ENCODE measurements around the gene KIAA0408.
A peak's percentile ranks its signal among the peaks of the same experiment; 100 is the strongest.
"Not testable (repeated sequence)": the region's sequence is repeated elsewhere in the genome, so short reads cannot be mapped to it uniquely, and the experiment has no call there.

KIAA0408 gene

DNA sequence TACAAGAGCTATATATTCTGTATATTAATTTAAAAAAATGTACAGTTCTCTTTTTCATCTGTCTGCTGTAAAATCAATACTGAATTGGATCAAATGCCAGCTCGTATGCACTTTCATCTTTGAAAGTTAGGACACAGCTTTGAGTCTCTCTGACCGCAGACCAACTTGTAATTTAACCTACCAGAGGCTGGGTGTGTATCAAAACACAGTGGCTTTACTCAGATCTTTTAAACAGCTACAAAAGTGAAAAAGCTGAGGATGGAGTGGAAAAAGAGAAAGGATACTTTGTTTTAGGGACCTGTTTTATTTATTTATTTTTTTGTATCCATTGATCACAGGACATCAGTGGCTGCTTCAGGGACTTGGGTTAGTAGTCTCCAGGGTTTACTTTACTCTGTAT lies 44.1 kb downstream of the KIAA0408 start:
- DNase-seq (ENCODE audit: low read depth, low spot score) = no peak
- no peaks in the 10 kb centered on the region for H3K27me3 ChIP-seq (ENCODE audit: insufficient read depth, insufficient read length)
- H3K36me3 ChIP-seq (ENCODE audit: insufficient read depth, insufficient read length, low read length) = no peaks in the 10 kb centered on the region
- no peak overlapping the region for H3K4me3 ChIP-seq (ENCODE audit: insufficient read length, low read depth)
- no peaks in the 10 kb centered on the region for H3K4me1 ChIP-seq (ENCODE audit: insufficient read depth, insufficient read length)
- TF ChIP-seq ZNF274 (IDR thresholded peaks at IDR 0.05; ENCODE audit: low read depth, low read length) (no peak), SUZ12 (IDR thresholded peaks at IDR 0.05; ENCODE audit: extremely low read depth, insufficient read depth, insufficient read length) (no peak), YY1 (IDR thresholded peaks at IDR 0.05; ENCODE audit: insufficient read depth, insufficient read length) (no peak)
- H3K9me3 ChIP-seq (ENCODE audit: insufficient read depth, low read length) = no peaks in the 10 kb centered on the region
- H3K9ac ChIP-seq (ENCODE audit: insufficient read length, low read depth) = no peak overlapping the region

DNA sequence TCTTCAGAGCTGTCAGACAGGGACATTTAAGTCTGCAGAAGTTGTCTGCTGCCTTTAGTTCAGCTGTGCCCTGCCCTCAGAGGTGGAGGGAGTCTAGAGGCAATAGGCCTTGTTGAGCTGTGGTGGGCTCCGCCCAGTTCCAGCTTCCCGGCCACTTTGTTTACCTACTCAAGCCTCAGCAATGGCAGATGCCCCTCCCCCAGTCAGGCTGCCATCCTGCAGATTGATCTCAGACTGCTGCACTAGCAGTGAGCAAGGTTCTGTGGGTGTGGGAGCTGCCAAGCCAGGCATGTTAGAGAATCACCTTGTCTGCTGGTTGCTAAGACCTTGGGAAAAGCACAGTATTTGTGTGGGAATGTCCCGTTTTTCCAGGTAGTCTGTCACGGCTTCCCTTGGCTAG lies 46.1 kb downstream of the KIAA0408 start:
- not testable (repeated sequence) for H3K9me3 ChIP-seq (ENCODE audit: insufficient read depth, low read length); H3K36me3 ChIP-seq (ENCODE audit: insufficient read depth, insufficient read length, low read length); H3K27me3 ChIP-seq (ENCODE audit: insufficient read depth, insufficient read length); H3K4me3 ChIP-seq (ENCODE audit: insufficient read length, low read depth); H3K9ac ChIP-seq (ENCODE audit: insufficient read length, low read depth); H3K4me1 ChIP-seq (ENCODE audit: insufficient read depth, insufficient read length)
- peak; percentile 2 for DNase-seq (ENCODE audit: low read depth, low spot score)

DNA sequence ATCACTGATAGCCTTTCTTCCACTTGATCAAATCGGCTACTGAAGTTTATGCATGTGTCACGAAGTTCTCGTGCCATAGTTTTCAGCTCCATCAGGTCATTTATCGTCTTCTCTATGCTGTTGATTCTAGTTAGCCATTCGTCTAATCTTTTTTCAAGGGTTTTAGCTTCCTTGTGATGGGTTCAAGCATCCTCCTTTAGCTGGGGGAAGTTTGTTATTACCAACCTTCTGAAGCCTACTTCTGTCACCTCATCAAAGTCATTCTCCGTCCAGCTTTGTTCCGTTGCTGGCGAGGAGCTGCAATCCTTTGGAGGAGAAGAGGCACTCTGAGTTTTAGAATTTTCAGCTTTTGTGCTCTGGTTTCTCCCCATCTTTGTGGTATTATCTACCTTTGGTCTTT lies 47.2 kb downstream of the KIAA0408 start:
- not testable (repeated sequence) for H3K9ac ChIP-seq (ENCODE audit: insufficient read length, low read depth); DNase-seq (ENCODE audit: low read depth, low spot score); H3K9me3 ChIP-seq (ENCODE audit: insufficient read depth, low read length); H3K27me3 ChIP-seq (ENCODE audit: insufficient read depth, insufficient read length); H3K36me3 ChIP-seq (ENCODE audit: insufficient read depth, insufficient read length, low read length); H3K4me3 ChIP-seq (ENCODE audit: insufficient read length, low read depth); H3K4me1 ChIP-seq (ENCODE audit: insufficient read depth, insufficient read length)

All from NT2/D1 (cell line).